Heart left ventricle (tissue), 16 donors: Measurements from ENCODE around the gene MN1. TPM values are rescaled to one million over a fixed set of nuclear protein-coding genes. Genes with fewer than 3 reads are reported as not detected.

Experiments
- ATAC-seq, 4 donors: fragments of 200-7000 bp; cut with Tn5 transposase; one replicate each; pipeline ENCODE4 v1.9.1; 2020 to 2022; ENCODE audit warnings: moderate library complexity in 4 of 4, mild to moderate bottlenecking in 3 of 4, moderate number of reproducible peaks in 1 of 4
- DNase-seq, 5 donors: peaks; one replicate each; pipeline ENCODE4 v3.0.0-alpha.2; 2020
- H3K27ac ChIP-seq, 12 donors: fragments of 200-600 bp; sonication (generic) in 4 of 12; one replicate each; pipeline versions ENCODE4 v1.5.0 to v1.8.0; 2016 to 2022; ENCODE audit warnings: mild to moderate bottlenecking in 2 of 12
- H3K27me3 ChIP-seq, 9 donors: fragments of 200-600 bp; sonication (generic) in 2 of 9; one replicate each; pipeline versions ENCODE4 v1.5.1 to v1.8.0; 2016 to 2022; ENCODE audit warnings: mild to moderate bottlenecking in 3 of 9
- H3K36me3 ChIP-seq, 9 donors: fragments of 200-600 bp; sonication (generic) in 2 of 9; one replicate each; pipeline versions ENCODE4 v1.5.0 to v1.8.0; 2018 to 2022; ENCODE audit warnings: mild to moderate bottlenecking in 2 of 9
- H3K4me1 ChIP-seq, 12 donors: fragments of 200-600 bp; sonication (generic) in 4 of 12; one replicate each; pipeline versions ENCODE4 v1.5.0 to v1.8.0; 2016 to 2022; ENCODE audit warnings: mild to moderate bottlenecking in 3 of 12
- H3K4me3 ChIP-seq, 12 donors: fragments of 200-600 bp; sonication (generic) in 4 of 12; one replicate each; pipeline versions ENCODE4 v1.5.0 to v1.8.0; 2017 to 2022; ENCODE audit warnings: mild to moderate bottlenecking in 9 of 12, moderate library complexity in 4 of 12
- H3K9me3 ChIP-seq, 12 donors: fragments of 200-600 bp; sonication (generic) in 4 of 12; one replicate each; pipeline versions ENCODE4 v1.5.0 to v1.8.0; 2016 to 2022; ENCODE audit warnings: mild to moderate bottlenecking in 1 of 12
- POLR2A ChIP-seq, 2 donors: fragments of 450-650 bp; IDR thresholded peaks; one replicate each; pipeline ENCODE4 v1.6.1; 2017; ENCODE audit warnings: antibody characterized with exemption in 2 of 2, mild to moderate bottlenecking in 2 of 2, moderate library complexity in 2 of 2
- WGBS, 4 donors: extraction: QIAGEN DNeasy Blood & Tissue Kit in 2 of 4; methylation state at CpG; one replicate each; pipeline versions ENCODE4 v1.1.5 to v1.1.7; 2013 to 2018; 5-methylcytosine and 5-hydroxymethylcytosine counted together
- intact Hi-C, 10 donors: fragments of 100-400 bp; cut with DNase I; formaldehyde crosslinking; loops; one replicate each; pipeline versions ENCODE4 v1.11.1 to v1.14.2; 2022
- polyA plus RNA-seq, 2 donors: library from polyadenylated mRNA; stranded (reverse); fragments of 200-250 nt; gene quantifications; one replicate each; pipeline ENCODE4 v1.2.3, GENCODE V29; 2013
- total RNA-seq, 9 donors: library from RNA; depleted of rRNA in 2 of 9; stranded (reverse); fragments of >200 nt in 2 of 9; fragmentation: NEBNext Ultra II Directional in 3 of 9; extraction: Animal tissue kit (Norgen Biotek cat#: 25700) in 3 of 9; gene quantifications; one replicate each; pipeline versions ENCODE4 v1.1.0 to v1.2.4, GENCODE V29; 2016 to 2023
- TF ChIP-seq, protein P1 (sequence below), 12 donors: fragments of 200-600 bp; sonication (generic) in 4 of 12; IDR thresholded peaks; one replicate each; pipeline versions ENCODE4 v1.5.0 to v1.8.0; 2018 to 2022; ENCODE audit warnings: antibody characterized with exemption in 12 of 12, mild to moderate bottlenecking in 5 of 12
- donor health status: ischemic (EF 13 %, LVEDD 7.1; RV severe dilation, severe dysfunction).
- donor health status: healthy with polysubstance abuse.
- donor health status: DM: no; HTN: yes; CAD: no.
- donor health status: DM: no; HTN: no; CAD: no.
- donor health status: ischemic (EF 25% LVEDD 6.9; RV normal size, moderate dysfunction).
- donor health status: ischemic (EF 25% LVEDD 5.7; RV mildly dilated, moderate dysfunction).
- donor health status: healthy.
- donor health status: DM: yes; HTN: yes; CAD: no.
- donor health status: ischemic (EF 35%, LVEDD 5.7; RV mildly dilated, moderate dysfunction).
- donor health status: nonischemic (EF 11% LVEDD 7.7; RV severe dilation, severe dysfunction).
- donor health status: DM: yes; HTN: yes; CAD: no.
- donor health status: PGD.
- donor health status: ischemic (EF 29% LVEDD 5.4; RV normal size, mild dysfunction).
- donor health status: nonischemic (EF 23%, LVEDD 6.1; RV moderate dilation, normal function).

Gene MN1
- total and polyA plus RNA-seq, 11 donors: 1.7 to 10.3 (median 4.9) TPM

DNA sequence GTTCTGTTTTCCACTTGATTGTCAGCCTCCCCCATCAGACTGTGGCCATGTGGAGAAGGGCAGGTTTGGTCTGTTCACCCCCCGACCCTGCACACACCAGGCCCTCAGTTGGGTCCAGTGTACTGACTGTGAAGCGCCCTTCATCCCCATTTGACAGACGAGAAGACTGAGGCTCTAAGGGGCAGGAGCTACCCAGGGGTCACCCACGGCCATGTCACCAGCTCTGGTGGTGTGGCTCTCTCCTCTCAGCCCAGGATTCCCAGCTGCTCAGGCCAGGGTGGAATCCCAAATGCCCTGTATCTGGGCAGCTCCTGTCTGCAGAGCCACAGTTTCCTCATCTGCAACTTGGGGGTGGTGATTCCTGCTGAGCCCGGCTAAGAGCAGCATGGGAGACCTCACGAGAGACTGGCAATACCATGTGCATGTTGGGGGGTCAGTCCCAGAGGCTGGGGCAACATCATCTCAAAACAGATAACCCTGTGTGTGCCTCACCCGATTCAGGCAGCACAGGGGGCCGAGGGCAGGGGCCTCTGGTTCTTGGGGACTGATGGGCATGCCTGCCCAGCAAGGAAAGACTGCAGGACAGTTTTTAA, 46.6 kb downstream of the MN1 start:
- peaks cover 0 to 53% (median 20%) of the 10 kb centered on the region in 12 donors for H3K4me1 ChIP-seq
- H3K36me3 ChIP-seq: peaks cover 0 to under 1% (median 0%) of the 10 kb centered on the region in 9 donors
- H3K27me3 ChIP-seq: no peaks in the 10 kb centered on the region
- H3K9me3 ChIP-seq: no peaks in the 10 kb centered on the region
- ATAC-seq (no peak), DNase-seq (no peak)
- H3K4me3 ChIP-seq: no peak overlapping the region
- TF ChIP-seq POLR2A (IDR thresholded peaks at IDR 0.05): no peak
- TF ChIP-seq, protein P1, sequence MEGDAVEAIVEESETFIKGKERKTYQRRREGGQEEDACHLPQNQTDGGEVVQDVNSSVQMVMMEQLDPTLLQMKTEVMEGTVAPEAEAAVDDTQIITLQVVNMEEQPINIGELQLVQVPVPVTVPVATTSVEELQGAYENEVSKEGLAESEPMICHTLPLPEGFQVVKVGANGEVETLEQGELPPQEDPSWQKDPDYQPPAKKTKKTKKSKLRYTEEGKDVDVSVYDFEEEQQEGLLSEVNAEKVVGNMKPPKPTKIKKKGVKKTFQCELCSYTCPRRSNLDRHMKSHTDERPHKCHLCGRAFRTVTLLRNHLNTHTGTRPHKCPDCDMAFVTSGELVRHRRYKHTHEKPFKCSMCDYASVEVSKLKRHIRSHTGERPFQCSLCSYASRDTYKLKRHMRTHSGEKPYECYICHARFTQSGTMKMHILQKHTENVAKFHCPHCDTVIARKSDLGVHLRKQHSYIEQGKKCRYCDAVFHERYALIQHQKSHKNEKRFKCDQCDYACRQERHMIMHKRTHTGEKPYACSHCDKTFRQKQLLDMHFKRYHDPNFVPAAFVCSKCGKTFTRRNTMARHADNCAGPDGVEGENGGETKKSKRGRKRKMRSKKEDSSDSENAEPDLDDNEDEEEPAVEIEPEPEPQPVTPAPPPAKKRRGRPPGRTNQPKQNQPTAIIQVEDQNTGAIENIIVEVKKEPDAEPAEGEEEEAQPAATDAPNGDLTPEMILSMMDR (IDR thresholded peaks at IDR 0.05): no peak
- 92 to 100% (median 96%) methylated on average over 4 to 8 of the region's 8 CpGs for WGBS, 4 donors
- intact Hi-C loops: no loop called here
- peak overlapping the region in 2 of 12 donors; percentile 13 to 56 for H3K27ac ChIP-seq

GRCh38 chr22:27754247-27754887, 47.2 kb downstream of the MN1 start:
- TF ChIP-seq POLR2A (IDR thresholded peaks at IDR 0.05): no peak
- TF ChIP-seq, protein P1 (IDR thresholded peaks at IDR 0.05): no peak
- H3K9me3 ChIP-seq: no peaks in the 10 kb centered on the region
- intact Hi-C loops: no loop called here
- peak overlapping the region in 2 of 12 donors; percentile 13 to 56 for H3K27ac ChIP-seq
- H3K36me3 ChIP-seq: peaks cover 0 to 4% (median 0%) of the 10 kb centered on the region in 9 donors
- H3K4me3 ChIP-seq: no peak overlapping the region
- ATAC-seq (peak in 1 of 4 donors; percentile 3), DNase-seq (no peak)
- no peaks in the 10 kb centered on the region for H3K27me3 ChIP-seq
- peaks cover 0 to 59% (median 25%) of the 10 kb centered on the region in 12 donors for H3K4me1 ChIP-seq
- 69 to 83% (median 76%) methylated on average over 17 to 19 of the region's 19 CpGs for WGBS, 4 donors

DNA sequence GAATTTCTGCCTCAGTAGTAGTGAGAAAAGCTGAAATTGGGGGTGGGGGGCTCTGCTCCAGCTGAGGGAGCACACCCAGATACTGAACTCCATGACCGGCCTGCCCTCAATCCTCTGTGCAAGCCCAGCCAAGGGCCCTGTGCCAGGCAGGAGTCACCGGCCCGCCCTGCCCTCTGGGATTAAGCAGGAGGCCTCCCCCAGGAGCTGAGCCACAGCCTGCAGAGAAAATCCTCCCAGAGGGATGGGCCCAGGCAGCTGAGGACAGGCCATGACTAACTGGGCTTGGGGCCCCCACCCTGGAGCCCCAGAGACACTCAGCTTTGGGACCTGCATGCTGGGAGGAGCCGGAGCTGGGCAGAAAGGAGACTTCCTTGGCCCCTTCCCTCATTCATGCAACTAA, 48.8 kb downstream of the MN1 start:
- H3K27me3 ChIP-seq: no peaks in the 10 kb centered on the region
- H3K4me1 ChIP-seq: peaks cover 0 to 66% (median 32%) of the 10 kb centered on the region in 12 donors
- DNase-seq (peak; percentile 53 to 83 (median 79)), ATAC-seq (peak; percentile 22 to 80 (median 70))
- WGBS, 4 donors: 37 to 54% (median 44%) methylated on average over 4 of the region's 4 CpGs
- TF ChIP-seq POLR2A (IDR thresholded peaks at IDR 0.05): no peak
- TF ChIP-seq, protein P1 (IDR thresholded peaks at IDR 0.05): no peak
- intact Hi-C loops: no loop called here
- H3K4me3 ChIP-seq: no peak overlapping the region
- peak overlapping the region in 10 of 12 donors; percentile 11 to 64 (median 46) for H3K27ac ChIP-seq
- peaks cover 0 to 4% (median 0%) of the 10 kb centered on the region in 9 donors for H3K36me3 ChIP-seq
- no peaks in the 10 kb centered on the region for H3K9me3 ChIP-seq

DNA sequence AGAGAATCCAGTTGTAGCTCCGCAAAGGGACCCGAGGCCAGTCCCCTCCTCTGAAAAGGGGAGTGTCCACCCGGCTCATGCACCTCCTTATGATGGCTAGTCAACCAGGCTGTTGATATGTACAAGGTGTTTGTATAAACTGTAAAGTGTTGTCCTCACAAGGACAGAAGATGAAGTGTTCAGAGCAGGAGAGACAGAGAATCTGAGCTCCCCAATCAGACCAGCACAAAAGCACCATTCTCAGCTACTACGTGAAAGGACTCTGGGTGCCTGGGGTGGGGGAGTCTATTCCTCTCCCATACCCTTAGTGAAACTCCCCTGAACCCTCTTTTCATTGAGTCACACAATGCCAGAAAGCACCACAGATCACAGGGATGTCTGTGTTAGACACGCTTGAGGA, 49.4 kb downstream of the MN1 start:
- Histone ChIP-seq H3K9me3 (no peaks in the 10 kb centered on the region), H3K4me3 (no peak overlapping the region), H3K36me3 (peaks cover 0 to 4% (median 0%) of the 10 kb centered on the region in 9 donors), H3K27me3 (no peaks in the 10 kb centered on the region), H3K4me1 (peaks cover 0 to 66% (median 32%) of the 10 kb centered on the region in 12 donors), H3K27ac (peak overlapping the region in 9 of 12 donors; percentile 6 to 64 (median 43))
- intact Hi-C loops: no loop called here
- DNase-seq (peak in 1 of 5 donors; percentile 4), ATAC-seq (no peak)
- TF ChIP-seq, protein P1 (IDR thresholded peaks at IDR 0.05): no peak
- TF ChIP-seq POLR2A (IDR thresholded peaks at IDR 0.05): no peak
- 94 to 98% (median 97%) methylated on average over 5 of the region's 5 CpGs for WGBS, 4 donors
